ENCODE data around the gene PFDN2.

PFDN2 gene

GRCh38 chr1:161094481-161094880, 23.4 kb downstream of the PFDN2 start:
- peaks cover 14% of the 10 kb centered on the region for H3K4me1 ChIP-seq (ENCODE audit: low read length)
- H3K79me2 ChIP-seq (ENCODE audit: low read length), result no peaks in the 10 kb centered on the region
- no peaks in the 10 kb centered on the region for H3K36me3 ChIP-seq (replicated peaks; ENCODE audit: insufficient read depth, low read length)
- no peaks in the 10 kb centered on the region for H4K20me1 ChIP-seq (ENCODE audit: insufficient read depth, low read length)
- no peak overlapping the region for H3K27ac ChIP-seq (ENCODE audit: low read length)
- H3K9me3 ChIP-seq (replicated peaks; ENCODE audit: insufficient read depth, low read length), result no peaks in the 10 kb centered on the region
- H3F3A ChIP-seq (ENCODE audit: insufficient read depth, low read length), result peaks cover 16% of the 10 kb centered on the region
- no peak for TF ChIP-seq EZH2phosphoT487 (IDR thresholded peaks at IDR 0.05; ENCODE audit: low read length)
- no peak for TF ChIP-seq CTCF (IDR thresholded peaks at IDR 0.05; ENCODE audit: low read length)
- no peak for TF ChIP-seq EZH2 (optimal IDR thresholded peaks at IDR 0.05; ENCODE audit: low read depth, low read length)
- no peak overlapping the region for H3K4me3 ChIP-seq (ENCODE audit: low read length)
- no peak overlapping the region for H3K4me2 ChIP-seq (ENCODE audit: low read depth, low read length)
- H3K27me3 ChIP-seq (replicated peaks; ENCODE audit: insufficient read depth, low read length), result no peaks in the 10 kb centered on the region
- H2AFZ ChIP-seq (ENCODE audit: low read length), result no peak overlapping the region
- DNase-seq, result no peak
- no peaks in the 10 kb centered on the region for H3K9me2 ChIP-seq (replicated peaks; ENCODE audit: insufficient read depth, low read length)
- H3K9ac ChIP-seq (ENCODE audit: low read length), result no peak overlapping the region

GRCh38 chr1:161092621-161093028, 25.2 kb downstream of the PFDN2 start:
- H3K4me2 ChIP-seq (ENCODE audit: low read depth, low read length), result no peak overlapping the region
- no peaks in the 10 kb centered on the region for H3K9me3 ChIP-seq (replicated peaks; ENCODE audit: insufficient read depth, low read length)
- H3K36me3 ChIP-seq (replicated peaks; ENCODE audit: insufficient read depth, low read length), result no peaks in the 10 kb centered on the region
- peaks cover under 1% of the 10 kb centered on the region for H3F3A ChIP-seq (ENCODE audit: insufficient read depth, low read length)
- H4K20me1 ChIP-seq (ENCODE audit: insufficient read depth, low read length), result no peaks in the 10 kb centered on the region
- H3K9ac ChIP-seq (ENCODE audit: low read length), result no peak overlapping the region
- H3K27me3 ChIP-seq (replicated peaks; ENCODE audit: insufficient read depth, low read length), result no peaks in the 10 kb centered on the region
- no peak for TF ChIP-seq EZH2phosphoT487 (IDR thresholded peaks at IDR 0.05; ENCODE audit: low read length)
- TF ChIP-seq CTCF (IDR thresholded peaks at IDR 0.05; ENCODE audit: low read length), result no peak
- TF ChIP-seq EZH2 (optimal IDR thresholded peaks at IDR 0.05; ENCODE audit: low read depth, low read length), result no peak
- no peak overlapping the region for H3K27ac ChIP-seq (ENCODE audit: low read length)
- H2AFZ ChIP-seq (ENCODE audit: low read length), result no peak overlapping the region
- peaks cover 10% of the 10 kb centered on the region for H3K4me1 ChIP-seq (ENCODE audit: low read length)
- no peak overlapping the region for H3K4me3 ChIP-seq (ENCODE audit: low read length)
- H3K9me2 ChIP-seq (replicated peaks; ENCODE audit: insufficient read depth, low read length), result no peaks in the 10 kb centered on the region
- no peaks in the 10 kb centered on the region for H3K79me2 ChIP-seq (ENCODE audit: low read length)
- DNase-seq, result no peak

- Histone ChIP-seq H2AFZ (ENCODE audit: low read length) (no peak overlapping the region), H3K27me3 (replicated peaks; ENCODE audit: insufficient read depth, low read length) (no peaks in the 10 kb centered on the region), H3K9me3 (replicated peaks; ENCODE audit: insufficient read depth, low read length) (no peaks in the 10 kb centered on the region), H3K79me2 (ENCODE audit: low read length) (no peaks in the 10 kb centered on the region), H3K4me2 (ENCODE audit: low read depth, low read length) (no peak overlapping the region), H3K9ac (ENCODE audit: low read length) (no peak overlapping the region), H3F3A (ENCODE audit: insufficient read depth, low read length) (no peaks in the 10 kb centered on the region; the same call in 1 of the 2 replicates), H4K20me1 (ENCODE audit: insufficient read depth, low read length) (no peaks in the 10 kb centered on the region), H3K4me1 (ENCODE audit: low read length) (peaks cover 4% of the 10 kb centered on the region; the same call in 1 of the 2 replicates), H3K4me3 (ENCODE audit: low read length) (no peak overlapping the region), H3K36me3 (replicated peaks; ENCODE audit: insufficient read depth, low read length) (no peaks in the 10 kb centered on the region), H3K27ac (ENCODE audit: low read length) (no peak overlapping the region), H3K9me2 (replicated peaks; ENCODE audit: insufficient read depth, low read length) (no peaks in the 10 kb centered on the region)
- no peak for TF ChIP-seq EZH2 (optimal IDR thresholded peaks at IDR 0.05; ENCODE audit: low read depth, low read length)
- no peak for TF ChIP-seq EZH2phosphoT487 (IDR thresholded peaks at IDR 0.05; ENCODE audit: low read length)
- TF ChIP-seq CTCF (IDR thresholded peaks at IDR 0.05; ENCODE audit: low read length), result no peak
- DNase-seq, result no peak
Observed at GRCh38 chr1:161091796-161092507, 25.9 kb downstream of the PFDN2 start.

Data from MM.1S (cell line).